Body of pancreas (tissue), 4 donors: Measurements from ENCODE around the gene RGS14.

Source experiments
- POLR2A ChIP-seq, 3 donors: fragments of 450-650 bp; IDR thresholded peaks; one replicate each; pipeline ENCODE4 v1.6.1; 2016; ENCODE audit warnings: antibody characterized with exemption in 3 of 3, mild to moderate bottlenecking in 2 of 3
- TF ChIP-seq, protein P1 (sequence below), 7 experiments: fragments of 450-650 bp in 4 of 7; fragments of 200-600 bp in 3 of 7; sonication (generic) in 3 of 7; IDR thresholded peaks; one replicate each; pipeline ENCODE4 v1.5.1; 2016 to 2019; ENCODE audit warnings: antibody characterized with exemption in 7 of 7

DNA sequence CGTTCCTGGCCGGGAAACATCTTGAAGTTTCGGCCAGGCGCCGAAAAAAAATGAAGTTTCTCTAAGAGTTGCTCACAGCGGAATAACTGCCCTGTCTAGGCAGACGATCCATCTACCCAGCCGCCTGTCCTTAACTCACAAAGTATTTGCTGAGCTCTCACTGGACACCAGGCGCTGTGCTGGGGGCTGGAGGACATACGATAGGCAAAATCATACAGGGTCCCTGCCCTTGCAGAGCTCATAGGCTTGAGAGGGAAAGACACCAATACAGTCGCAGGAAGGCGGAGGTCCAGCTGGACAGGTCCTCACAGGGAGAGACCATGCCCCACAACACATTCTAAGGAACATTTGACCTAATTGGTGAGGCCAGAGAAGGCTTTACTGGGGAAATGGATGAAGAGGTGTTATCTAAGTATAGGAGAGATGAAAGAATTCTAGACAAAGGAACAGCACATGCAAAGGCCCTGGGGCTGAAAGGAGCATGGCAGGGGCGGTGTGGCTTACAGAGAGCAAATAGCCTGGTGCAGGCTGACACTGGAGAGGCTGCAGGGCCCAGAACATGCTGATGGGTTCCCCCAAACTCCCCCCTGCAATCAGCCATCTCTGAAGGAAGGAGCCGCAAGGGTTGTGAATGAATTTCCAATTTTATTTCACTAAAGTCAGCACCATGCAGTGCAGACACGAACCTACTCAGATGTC, 44.0 kb upstream of the RGS14 start:
- TF ChIP-seq POLR2A (IDR thresholded peaks at IDR 0.05) = no peak
- TF ChIP-seq, protein P1, sequence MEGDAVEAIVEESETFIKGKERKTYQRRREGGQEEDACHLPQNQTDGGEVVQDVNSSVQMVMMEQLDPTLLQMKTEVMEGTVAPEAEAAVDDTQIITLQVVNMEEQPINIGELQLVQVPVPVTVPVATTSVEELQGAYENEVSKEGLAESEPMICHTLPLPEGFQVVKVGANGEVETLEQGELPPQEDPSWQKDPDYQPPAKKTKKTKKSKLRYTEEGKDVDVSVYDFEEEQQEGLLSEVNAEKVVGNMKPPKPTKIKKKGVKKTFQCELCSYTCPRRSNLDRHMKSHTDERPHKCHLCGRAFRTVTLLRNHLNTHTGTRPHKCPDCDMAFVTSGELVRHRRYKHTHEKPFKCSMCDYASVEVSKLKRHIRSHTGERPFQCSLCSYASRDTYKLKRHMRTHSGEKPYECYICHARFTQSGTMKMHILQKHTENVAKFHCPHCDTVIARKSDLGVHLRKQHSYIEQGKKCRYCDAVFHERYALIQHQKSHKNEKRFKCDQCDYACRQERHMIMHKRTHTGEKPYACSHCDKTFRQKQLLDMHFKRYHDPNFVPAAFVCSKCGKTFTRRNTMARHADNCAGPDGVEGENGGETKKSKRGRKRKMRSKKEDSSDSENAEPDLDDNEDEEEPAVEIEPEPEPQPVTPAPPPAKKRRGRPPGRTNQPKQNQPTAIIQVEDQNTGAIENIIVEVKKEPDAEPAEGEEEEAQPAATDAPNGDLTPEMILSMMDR (IDR thresholded peaks at IDR 0.05) = no peak
